Middle frontal gyrus (tissue), 1 donor: Measurements from ENCODE around the gene DNM3.

Experiments
- DNase-seq: peaks from one replicate; pipeline ENCODE4 v3.0.0-alpha.2; 2015; ENCODE audit warnings: low spot score; ENCODE audit errors: extremely low spot score

The DNM3 gene

GRCh38 chr1:171916315-171916771 is 75.0 kb downstream of the DNM3 start:
- no peak for DNase-seq

- no peak for DNase-seq
Measured at GRCh38 chr1:171917331-171917730, 76.0 kb downstream of the DNM3 start.

- no peak for DNase-seq
Measured at GRCh38 chr1:171919891-171920887, 78.9 kb downstream of the DNM3 start.

- no peak for DNase-seq
Measured at GRCh38 chr1:171922999-171923398, 81.7 kb downstream of the DNM3 start.

GRCh38 chr1:171929121-171929520 is 87.8 kb downstream of the DNM3 start:
- no peak for DNase-seq

- DNase-seq: no peak
Measured at GRCh38 chr1:171931752-171932151, 90.5 kb downstream of the DNM3 start.

GRCh38 chr1:171934664-171935063 is 93.4 kb downstream of the DNM3 start:
- no peak for DNase-seq

- DNase-seq: no peak
Measured at GRCh38 chr1:171935086-171935485, 93.8 kb downstream of the DNM3 start.

GRCh38 chr1:171935664-171936063 is 94.4 kb downstream of the DNM3 start:
- no peak for DNase-seq

- no peak for DNase-seq
Measured at GRCh38 chr1:171937938-171938337, 96.6 kb downstream of the DNM3 start.

GRCh38 chr1:171939740-171940139 is 98.4 kb downstream of the DNM3 start:
- no peak for DNase-seq

- no peak for DNase-seq
Measured at GRCh38 chr1:171940368-171940767, 99.1 kb downstream of the DNM3 start.

GRCh38 chr1:171941920-171942319 is 100.6 kb downstream of the DNM3 start:
- DNase-seq: no peak

GRCh38 chr1:171943973-171944561 is 102.8 kb downstream of the DNM3 start:
- DNase-seq: no peak

GRCh38 chr1:171948511-171948910 is 107.2 kb downstream of the DNM3 start:
- DNase-seq: no peak

GRCh38 chr1:171949316-171949715 is 108.0 kb downstream of the DNM3 start:
- no peak for DNase-seq

GRCh38 chr1:171953835-171954234 is 112.5 kb downstream of the DNM3 start:
- DNase-seq: no peak

GRCh38 chr1:171954361-171954760 is 113.1 kb downstream of the DNM3 start:
- DNase-seq: no peak

- no peak for DNase-seq
Measured at GRCh38 chr1:171961861-171962260, 120.6 kb downstream of the DNM3 start.

GRCh38 chr1:171963762-171964161 is 122.5 kb downstream of the DNM3 start:
- DNase-seq: no peak

- no peak for DNase-seq
Measured at GRCh38 chr1:171965777-171966176, 124.5 kb downstream of the DNM3 start.

- DNase-seq: no peak
Measured at GRCh38 chr1:171966426-171967220, 125.3 kb downstream of the DNM3 start.
